CD14-positive monocyte (primary cell): ENCODE data around the gene TPRG1L. TPM values are rescaled to one million over a fixed set of nuclear protein-coding genes. Genes with fewer than 3 reads are reported as not detected.

Experiments
- DNase-seq, 3 donors: peaks; one replicate each; pipeline ENCODE4 v3.0.0-alpha.2; 2011 to 2022
- H2AFZ ChIP-seq: 2 replicates; pipeline ENCODE4 v1.6.0; 2012; ENCODE audit warnings: mild to moderate bottlenecking, low read depth, low read length, inconsistent platforms; ENCODE audit not compliant: insufficient read depth, poor library complexity, severe bottlenecking
- H3K27ac ChIP-seq, 2 donors: 1 replicate in 1 of 2; 2 replicates in 1 of 2; pipeline ENCODE4 v1.5.1; 2012 to 2013; ENCODE audit warnings: low read length in 2 of 2, control low read depth in 1 of 2, inconsistent platforms in 1 of 2, low read depth in 1 of 2, mild to moderate bottlenecking in 1 of 2
- H3K27me3 ChIP-seq, 2 donors: one replicate each; pipeline versions ENCODE4 v1.6.0 to v1.6.1; 2011 to 2013; ENCODE audit warnings: low read length in 2 of 2; ENCODE audit not compliant: control insufficient read depth in 2 of 2, insufficient read depth in 2 of 2
- H3K36me3 ChIP-seq, 2 donors: replicated peaks in 1 of 2; 1 replicate in 1 of 2; 2 replicates in 1 of 2; pipeline versions ENCODE4 v1.5.1 to v1.6.1; 2012 to 2013; ENCODE audit warnings: low read length in 2 of 2, control low read depth in 1 of 2, inconsistent platforms in 1 of 2, mild to moderate bottlenecking in 1 of 2; ENCODE audit not compliant: insufficient read depth in 2 of 2, control insufficient read depth in 1 of 2
- H3K4me1 ChIP-seq, 2 donors: 1 replicate in 1 of 2; 2 replicates in 1 of 2; pipeline versions ENCODE4 v1.5.1 to v1.6.1; 2012 to 2013; ENCODE audit warnings: low read length in 2 of 2, control low read depth in 1 of 2, inconsistent platforms in 1 of 2, mild to moderate bottlenecking in 1 of 2, moderate library complexity in 1 of 2; ENCODE audit not compliant: insufficient read depth in 2 of 2, control insufficient read depth in 1 of 2
- H3K4me2 ChIP-seq: replicated peaks from 2 replicates; pipeline ENCODE3; 2012; ENCODE audit warnings: low read length, moderate library complexity, mild to moderate bottlenecking; ENCODE audit not compliant: poor library complexity, severe bottlenecking; ENCODE audit errors: extremely low read depth
- H3K4me3 ChIP-seq, 3 experiments: fragments of 200-600 bp in 1 of 3; sonication (generic) in 1 of 3; replicated peaks in 1 of 3; 1 replicate in 2 of 3; 2 replicates in 1 of 3; pipeline ENCODE4 v1.5.1; 2011 to 2013; ENCODE audit warnings: low read length in 3 of 3, mild to moderate bottlenecking in 3 of 3, control low read depth in 2 of 3, low read depth in 2 of 3, inconsistent platforms in 1 of 3, moderate library complexity in 1 of 3
- H3K79me2 ChIP-seq: 2 replicates; pipeline ENCODE4 v1.6.0; 2012; ENCODE audit warnings: mild to moderate bottlenecking, control low read depth, inconsistent platforms, low read length, moderate library complexity; ENCODE audit not compliant: insufficient read depth
- H3K9ac ChIP-seq: 2 replicates; pipeline ENCODE4 v1.6.0; 2017; ENCODE audit warnings: low read length, mild to moderate bottlenecking; ENCODE audit not compliant: insufficient read depth, poor library complexity, severe bottlenecking
- H3K9me3 ChIP-seq, 2 donors: replicated peaks in 1 of 2; 1 replicate in 1 of 2; 2 replicates in 1 of 2; pipeline versions ENCODE4 v1.5.1 to v1.6.1; 2012 to 2013; ENCODE audit warnings: low read length in 2 of 2, control low read depth in 1 of 2; ENCODE audit not compliant: control insufficient read depth in 1 of 2, insufficient read depth in 1 of 2
- H4K20me1 ChIP-seq: 2 replicates; pipeline ENCODE4 v1.6.0; 2012; ENCODE audit warnings: mild to moderate bottlenecking, low read length, control low read depth, moderate library complexity; ENCODE audit not compliant: insufficient read depth
- H3K27ac Mint-ChIP-seq, 7 donors: one replicate each; pipeline ENCODE4 v1.8.0; 2020; ENCODE audit warnings: mild to moderate bottlenecking in 7 of 7, mixed read lengths in 7 of 7, moderate library complexity in 6 of 7, inconsistent platforms in 2 of 7
- H3K27me3 Mint-ChIP-seq, 3 donors: one replicate each; pipeline ENCODE4 v1.8.0; 2021 to 2022; ENCODE audit warnings: low read depth in 3 of 3, mild to moderate bottlenecking in 3 of 3, mixed read lengths in 3 of 3, moderate library complexity in 3 of 3, inconsistent platforms in 1 of 3
- H3K36me3 Mint-ChIP-seq, 2 donors: one replicate each; pipeline ENCODE4 v1.8.0; 2020; ENCODE audit warnings: mixed read lengths in 2 of 2, inconsistent platforms in 1 of 2, mild to moderate bottlenecking in 1 of 2
- H3K4me1 Mint-ChIP-seq: one replicate; pipeline ENCODE4 v1.8.0; 2020; ENCODE audit warnings: mild to moderate bottlenecking, mixed read lengths
- H3K4me3 Mint-ChIP-seq, 2 donors: one replicate each; pipeline ENCODE4 v1.8.0; 2020; ENCODE audit warnings: mild to moderate bottlenecking in 2 of 2, mixed read lengths in 2 of 2, moderate library complexity in 1 of 2
- H3K9me3 Mint-ChIP-seq, 7 donors: one replicate each; pipeline ENCODE4 v1.8.0; 2020 to 2022; ENCODE audit warnings: mixed read lengths in 7 of 7, mild to moderate bottlenecking in 6 of 7, moderate library complexity in 6 of 7, inconsistent platforms in 2 of 7
- CTCF ChIP-seq: fragments of 200-600 bp; IDR thresholded peaks from one replicate; pipeline ENCODE4 v1.8.0; 2022; ENCODE audit warnings: antibody characterized with exemption, mild to moderate bottlenecking
- WGBS: methylation state at CpG from one replicate; pipeline ENCODE4 v1.1.5; 2013; ENCODE audit warnings: missing lambda C conversion rate; ENCODE audit not compliant: insufficient coverage; 5-methylcytosine and 5-hydroxymethylcytosine counted together
- intact Hi-C, 2 donors: fragments of 100-400 bp; cut with micrococcal nuclease; formaldehyde crosslinking; loops; one replicate each; pipeline versions ENCODE4 v1.15.0 to v1.15.1; 2023
- polyA plus RNA-seq, 3 donors: library from polyadenylated mRNA; depleted of rRNA in 1 of 3; unstranded in 2 of 3; stranded (reverse) in 1 of 3; fragments of 300-500 nt in 2 of 3; fragments of >200 nt in 1 of 3; fragmentation: Illumina TruSeq in 2 of 3; gene quantifications; 1 replicate in 2 of 3; 2 replicates in 1 of 3; pipeline ENCODE4 v1.2.3, GENCODE V29; 2012 to 2021

Gene TPRG1L
- polyA plus RNA-seq, 3 donors: 16.1 to 19.7 (median 18.5) TPM

DNA sequence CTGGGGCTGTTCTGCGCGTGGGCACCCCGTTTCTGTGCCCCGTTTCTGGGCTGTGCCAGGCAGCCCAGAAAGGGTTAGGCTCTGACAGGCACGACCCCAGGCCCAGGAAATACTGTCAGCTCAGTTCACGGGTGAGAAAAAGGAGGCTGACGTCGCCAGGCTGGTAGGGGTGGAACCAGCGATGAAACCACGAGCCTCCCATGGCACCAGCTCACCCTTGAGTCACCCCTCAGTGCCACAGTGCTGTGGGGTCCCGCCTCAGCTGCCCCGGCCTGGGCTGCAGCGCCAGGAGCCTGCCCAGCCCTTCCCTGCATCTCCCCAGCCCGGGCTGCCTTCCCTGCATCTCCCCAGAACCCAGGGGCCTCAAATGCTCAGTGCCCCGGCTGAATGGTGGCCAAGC lies 25.0 kb upstream of the TPRG1L start:
- WGBS: 73% methylated on average over 15 of the region's 15 CpGs
- Mint-ChIP-seq H3K27ac (no peak overlapping the region), H3K4me1 (peaks cover 21% of the 10 kb centered on the region), H3K27me3 (peaks cover 7 to 13% (median 8%) of the 10 kb centered on the region in 3 donors), H3K36me3 (no peaks in the 10 kb centered on the region), H3K9me3 (no peaks in the 10 kb centered on the region), H3K4me3 (no peak overlapping the region)
- Histone ChIP-seq H3K27me3 (no peaks in the 10 kb centered on the region), H3K9ac (no peak overlapping the region), H3K4me3 (no peak overlapping the region), H3K36me3 (no peaks in the 10 kb centered on the region), H3K27ac (no peak overlapping the region), H4K20me1 (no peaks in the 10 kb centered on the region), H3K79me2 (no peaks in the 10 kb centered on the region), H2AFZ (no peak overlapping the region), H3K4me1 (peaks cover 20% of the 10 kb centered on the region in 2 donors), H3K9me3 (no peaks in the 10 kb centered on the region), H3K4me2 (no peak overlapping the region)
- no peak for TF ChIP-seq CTCF
- no peak for DNase-seq
- intact Hi-C loops: loop anchor here in 1 of 2 donors (10.0 kb wide), 1 partner anchor 155 kb away; no protein-coding TSS in a partner anchor

DNA sequence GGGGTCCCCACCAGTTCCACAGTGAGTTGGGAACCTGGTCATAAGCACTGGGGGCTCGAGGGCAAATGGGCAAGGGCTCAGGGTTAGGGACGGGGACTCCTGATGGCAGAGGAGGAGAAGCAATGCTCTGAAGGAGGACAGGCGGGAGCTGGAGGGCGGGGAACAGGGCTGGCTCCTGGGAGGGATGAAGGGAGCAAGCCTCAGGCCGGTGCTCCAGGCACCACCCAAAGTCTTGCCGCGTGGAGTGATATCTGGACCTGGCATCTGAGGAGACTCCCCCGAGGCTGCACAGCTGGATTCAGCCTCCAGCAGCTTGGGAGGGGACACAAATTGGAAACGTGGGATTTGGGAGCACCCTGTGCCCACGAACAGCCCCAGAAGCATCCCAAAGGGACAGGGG lies 24.5 kb upstream of the TPRG1L start:
- Mint-ChIP-seq H3K4me1 (peaks cover 21% of the 10 kb centered on the region), H3K9me3 (no peaks in the 10 kb centered on the region), H3K27ac (no peak overlapping the region), H3K27me3 (peaks cover 7 to 13% (median 8%) of the 10 kb centered on the region in 3 donors), H3K36me3 (no peaks in the 10 kb centered on the region), H3K4me3 (no peak overlapping the region)
- Histone ChIP-seq H3K79me2 (no peaks in the 10 kb centered on the region), H3K4me1 (peaks cover 20% of the 10 kb centered on the region in 2 donors), H4K20me1 (no peaks in the 10 kb centered on the region), H3K9ac (no peak overlapping the region), H3K27ac (no peak overlapping the region), H3K4me3 (no peak overlapping the region), H3K36me3 (no peaks in the 10 kb centered on the region), H3K4me2 (no peak overlapping the region), H2AFZ (no peak overlapping the region), H3K9me3 (no peaks in the 10 kb centered on the region), H3K27me3 (no peaks in the 10 kb centered on the region)
- DNase-seq: no peak
- 93% methylated on average over 10 of the region's 10 CpGs for whole genome bisulfite sequencing
- intact Hi-C loops: no loop called here
- no peak for TF ChIP-seq CTCF
